ENCODE results near the gene GLRA1.

The GLRA1 gene

GRCh38 chr5:151772846-151773561 lies 151.6 kb downstream of the GLRA1 start:
- DNase-seq (ENCODE audit: low spot score) = peak; percentile 21
